M059J (cell line): ENCODE measurements around the gene SMG7. TPM values are rescaled to one million over a fixed set of nuclear protein-coding genes. Genes with fewer than 3 reads are reported as not detected.

Experiments used
- DNase-seq: peaks from one replicate; pipeline ENCODE4 v3.0.0-alpha.2; 2012; ENCODE audit warnings: low read depth
- total RNA-seq: library from RNA; depleted of rRNA; stranded (reverse); fragments of >200 nt; shearing (Covaris generic); gene quantifications from 2 replicates; pipeline ENCODE4 v1.2.3, GENCODE V29; 2014

The SMG7 gene
- total RNA-seq, 1 experiment from 2014 or later: 65.6 TPM

DNA sequence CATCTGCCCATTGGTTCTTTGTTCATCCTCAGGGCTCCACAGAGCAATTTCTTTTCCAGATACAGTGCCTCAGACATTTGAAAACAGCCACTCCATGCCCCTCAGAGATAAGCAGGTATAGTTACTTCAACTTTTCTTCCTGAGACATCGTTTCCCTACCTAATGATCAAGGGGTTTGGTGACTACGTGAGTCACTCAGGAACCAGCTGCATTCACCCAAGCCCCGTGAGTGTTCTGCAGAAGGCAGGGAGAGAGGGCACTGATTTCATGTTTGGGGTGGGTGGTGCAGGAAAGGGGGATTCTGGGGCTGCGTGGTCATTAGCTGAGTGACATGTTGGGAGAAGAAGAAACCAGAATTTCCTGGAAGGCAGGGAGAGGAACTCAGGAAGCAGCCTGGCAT is 93.0 kb downstream of the SMG7 start:
- DNase-seq: no peak

GRCh38 chr1:183566026-183566425 is 93.7 kb downstream of the SMG7 start:
- no peak for DNase-seq

- DNase-seq: peak; percentile 74
Measured at GRCh38 chr1:183567584-183567983, 95.3 kb downstream of the SMG7 start.

DNA sequence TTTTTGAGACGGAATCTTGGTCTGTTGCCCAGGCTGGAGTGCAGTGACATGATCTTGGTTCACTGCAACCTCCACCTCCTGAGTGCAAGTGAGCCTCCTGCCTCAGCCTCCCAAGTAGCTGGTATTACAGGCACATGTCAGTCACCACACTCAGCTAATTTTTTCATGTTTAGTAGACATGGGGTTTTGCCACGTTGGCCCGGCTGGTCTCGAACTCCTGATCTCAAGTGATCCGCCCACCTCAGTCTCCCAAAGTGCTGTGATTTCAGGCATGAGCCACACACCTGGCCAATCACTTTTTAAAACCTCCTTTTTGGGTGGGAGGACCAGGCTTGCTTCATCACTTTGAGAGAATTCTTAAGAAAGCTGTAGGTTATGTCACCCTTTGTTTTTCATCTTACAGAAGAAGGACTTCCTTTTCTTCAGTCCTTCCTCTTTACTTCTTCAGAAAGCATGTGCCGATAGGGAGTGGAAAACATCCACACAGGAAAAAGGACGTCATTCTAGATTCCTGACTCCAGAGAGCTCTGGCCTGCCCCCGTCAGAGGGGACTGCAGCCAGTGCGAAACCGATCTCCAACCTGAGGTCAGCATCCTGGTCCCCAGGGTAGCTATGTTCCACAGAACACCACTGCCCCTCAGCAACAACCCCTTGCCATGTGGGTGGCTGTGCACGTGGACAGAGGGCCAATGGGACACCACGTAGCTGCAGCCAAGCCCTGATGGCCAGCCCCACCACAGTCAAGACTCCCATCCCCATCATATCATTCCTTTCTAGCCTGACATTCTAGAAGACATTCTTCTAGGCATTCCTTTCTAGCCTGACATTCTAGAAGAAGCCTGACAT is 96.1 kb downstream of the SMG7 start:
- peak; percentile 17 for DNase-seq

GRCh38 chr1:183569141-183569540 is 96.8 kb downstream of the SMG7 start:
- peak; percentile 74 for DNase-seq

DNA sequence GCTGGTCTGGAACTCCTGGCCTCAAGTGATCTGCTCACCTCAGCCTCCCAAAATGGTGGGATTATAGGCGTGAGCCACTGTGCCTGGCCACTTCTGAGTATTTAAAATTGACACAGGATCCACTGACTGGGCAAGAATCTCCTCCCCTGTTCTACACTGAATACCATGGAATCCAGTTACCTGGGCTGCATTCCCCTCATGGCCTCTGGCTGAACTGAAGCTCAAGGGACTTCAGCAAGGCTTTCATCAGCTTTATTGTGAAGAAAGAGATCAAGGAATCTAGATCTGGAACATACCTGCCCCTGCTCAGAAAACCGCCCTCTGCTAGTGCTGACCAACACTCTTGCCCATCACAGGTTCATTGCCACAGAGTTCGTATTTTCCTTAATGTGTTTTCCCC is 97.5 kb downstream of the SMG7 start:
- DNase-seq: no peak

- no peak for DNase-seq
Measured at GRCh38 chr1:183570451-183570850, 98.2 kb downstream of the SMG7 start.

- DNase-seq: peak; percentile 76
Measured at GRCh38 chr1:183571678-183572268, 99.5 kb downstream of the SMG7 start.

- DNase-seq: peak; percentile 34
Measured at GRCh38 chr1:183572721-183573120, 100.4 kb downstream of the SMG7 start.

DNA sequence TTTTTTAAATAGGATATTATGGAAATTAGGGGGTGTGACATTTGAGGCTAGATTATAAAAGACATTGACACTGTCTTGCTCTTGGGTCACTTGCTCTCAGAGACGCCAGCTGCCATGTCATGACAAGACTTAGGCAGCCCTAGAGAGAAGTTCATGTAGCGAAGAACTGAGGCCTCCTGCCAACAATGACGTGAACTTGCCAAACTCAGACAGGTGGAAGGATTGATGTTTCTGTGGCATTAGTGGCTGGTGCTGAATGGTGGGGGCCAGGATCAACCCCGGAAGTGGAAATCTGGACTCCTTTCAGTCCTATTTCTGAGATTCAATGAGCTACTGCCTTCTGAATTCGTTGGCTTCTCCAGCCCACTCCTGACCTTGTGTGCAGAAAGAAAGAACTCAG is 103.3 kb downstream of the SMG7 start:
- DNase-seq: no peak

- DNase-seq: no peak
Measured at GRCh38 chr1:183576537-183576936, 104.2 kb downstream of the SMG7 start.

DNA sequence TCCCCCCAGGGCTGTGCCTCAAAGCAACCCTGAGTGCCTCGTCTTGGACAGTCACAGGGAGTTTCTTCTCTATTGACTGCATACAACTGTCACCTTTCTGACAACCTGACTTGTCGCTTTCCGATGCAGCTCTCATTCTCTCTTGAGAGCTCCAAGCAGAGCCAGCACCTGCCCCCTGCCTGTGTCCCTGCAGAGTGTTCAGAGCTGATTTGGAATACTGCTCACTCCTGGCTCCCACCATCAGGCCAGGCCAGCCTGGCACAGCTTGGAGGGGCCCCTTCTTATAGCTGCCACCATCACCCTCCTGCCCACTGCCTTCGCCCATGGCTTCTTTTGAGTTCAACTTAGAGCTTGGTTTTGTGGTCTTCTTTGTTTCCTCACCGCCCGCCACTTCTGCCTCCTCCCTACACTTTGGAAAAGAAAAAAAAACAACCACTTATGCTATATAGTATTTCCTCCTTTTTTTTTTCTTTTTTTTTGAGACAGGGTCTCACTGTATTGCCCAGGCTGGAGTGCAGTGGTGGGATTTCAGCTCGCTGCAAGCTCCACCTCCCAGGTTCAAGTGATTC is 105.7 kb downstream of the SMG7 start:
- DNase-seq: no peak

DNA sequence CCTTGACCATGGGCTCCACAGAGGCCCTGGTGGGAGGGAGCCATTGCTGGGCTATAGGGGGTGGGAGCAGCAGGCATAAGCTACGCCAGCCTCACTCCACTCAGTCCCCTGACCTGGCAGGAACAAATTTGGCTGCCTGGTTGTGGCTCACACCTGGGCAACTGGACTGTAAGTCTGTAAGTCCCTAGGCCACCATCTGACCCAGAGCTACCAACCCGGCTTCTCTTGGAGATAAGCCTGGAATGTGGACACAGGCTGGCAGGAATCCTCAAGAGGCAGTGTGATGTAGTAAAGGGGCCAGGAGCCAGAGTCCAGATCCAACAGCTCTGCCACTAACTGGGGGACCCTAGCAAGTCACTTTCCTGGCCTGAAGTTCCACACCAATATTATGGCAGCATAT is 106.6 kb downstream of the SMG7 start:
- no peak for DNase-seq

- peak; percentile 58 for DNase-seq
Measured at GRCh38 chr1:183580281-183580682, 108.0 kb downstream of the SMG7 start.

- DNase-seq: no peak
Measured at GRCh38 chr1:183582021-183582713, 109.9 kb downstream of the SMG7 start.

GRCh38 chr1:183583466-183583865 is 111.2 kb downstream of the SMG7 start:
- no peak for DNase-seq

DNA sequence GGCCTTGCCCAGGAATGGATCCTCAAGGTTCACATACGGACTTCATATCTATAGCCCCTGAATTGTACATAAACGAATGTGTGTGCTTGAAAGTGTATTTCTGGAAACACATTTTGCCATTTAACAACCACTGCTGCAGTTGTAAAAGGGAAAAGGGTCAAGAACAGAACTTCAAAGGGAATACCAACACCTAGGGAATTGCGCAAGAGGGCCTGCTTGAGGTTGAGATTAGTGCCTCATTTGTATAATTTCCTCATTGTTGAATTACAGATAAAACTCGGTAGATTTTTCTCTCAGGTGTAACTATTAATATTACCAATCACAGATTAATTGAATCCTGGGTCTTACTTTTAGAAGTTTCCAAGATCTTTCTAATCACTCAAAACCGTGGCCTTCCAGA is 111.8 kb downstream of the SMG7 start:
- no peak for DNase-seq

- no peak for DNase-seq
Measured at GRCh38 chr1:183585038-183585437, 112.7 kb downstream of the SMG7 start.

DNA sequence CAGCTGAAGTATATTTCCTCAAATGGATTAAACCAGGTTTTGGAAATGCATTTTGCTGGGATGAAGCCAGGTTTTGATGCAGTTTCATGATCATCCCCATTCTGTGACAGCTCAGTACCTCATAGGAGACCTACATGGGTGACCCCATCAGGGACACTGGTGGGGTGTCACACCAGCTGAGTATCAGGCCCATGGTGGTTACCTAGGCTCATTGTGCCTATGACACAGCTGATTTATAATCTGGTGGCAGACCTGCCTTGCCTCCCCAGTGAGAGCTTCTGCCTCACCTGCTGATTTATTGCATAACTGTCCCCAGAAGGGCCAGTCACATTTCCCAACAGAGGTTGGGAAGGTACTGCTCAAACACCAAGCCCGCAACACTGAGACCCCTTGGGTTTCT is 114.2 kb downstream of the SMG7 start:
- DNase-seq: no peak

DNA sequence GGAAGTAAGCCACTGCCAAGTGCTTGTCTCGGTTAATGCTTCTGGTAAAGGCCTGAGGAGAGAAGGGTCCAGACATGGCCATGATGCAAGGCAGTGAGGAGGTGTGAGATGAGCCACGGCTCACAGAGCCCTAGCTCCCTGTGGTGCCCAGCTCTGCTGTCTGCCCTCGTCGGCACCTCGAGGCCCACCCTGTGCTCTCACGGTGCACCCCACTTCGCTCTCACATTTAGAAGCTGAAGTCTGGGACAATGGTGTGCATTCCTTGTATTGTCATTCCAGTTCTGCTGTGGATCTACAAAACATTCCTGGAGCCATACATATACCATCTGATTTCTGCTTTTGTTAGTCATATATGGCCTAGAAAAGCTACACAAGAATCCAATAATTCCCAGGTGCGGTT is 114.6 kb downstream of the SMG7 start:
- DNase-seq: no peak

GRCh38 chr1:183588827-183589226 is 116.5 kb downstream of the SMG7 start:
- no peak for DNase-seq

- DNase-seq: no peak
Measured at GRCh38 chr1:183589384-183589783, 117.1 kb downstream of the SMG7 start.

DNA sequence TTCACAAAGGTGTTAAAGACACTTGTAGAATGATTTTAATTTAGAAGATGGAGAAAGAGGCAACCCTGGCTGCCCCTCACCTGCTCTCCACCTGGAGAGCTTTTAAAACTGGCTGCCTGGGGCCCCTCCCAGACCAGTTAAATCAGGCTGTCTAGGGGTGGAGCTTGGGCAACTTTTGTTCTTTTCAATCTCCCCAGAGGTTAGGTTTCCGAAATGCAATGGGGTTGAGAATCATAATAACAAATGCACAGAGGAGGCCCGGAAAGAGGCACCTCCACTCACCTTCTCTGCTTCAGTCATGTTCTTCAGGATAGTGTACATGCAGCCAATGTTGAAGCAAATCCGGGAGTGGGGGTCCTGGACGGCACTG is 117.6 kb downstream of the SMG7 start:
- no peak for DNase-seq
